Stimulated activated CD8-positive, alpha-beta memory T cell treated with anti-CD3 and anti-CD28 coated beads, Interleukin-2, amount 100 ng/mL, for 1 hour (primary cell): ENCODE results near the gene SRGAP2B.
"Not testable (repeated sequence)": the region's sequence is repeated elsewhere in the genome, so short reads cannot be mapped to it uniquely, and the experiment has no call there.

Source experiments
- DNase-seq, 2 donors: peaks; one replicate each; pipeline ENCODE4 v3.0.0-alpha.2; 2020; ENCODE audit warnings: low read depth in 2 of 2

Gene SRGAP2B

DNA sequence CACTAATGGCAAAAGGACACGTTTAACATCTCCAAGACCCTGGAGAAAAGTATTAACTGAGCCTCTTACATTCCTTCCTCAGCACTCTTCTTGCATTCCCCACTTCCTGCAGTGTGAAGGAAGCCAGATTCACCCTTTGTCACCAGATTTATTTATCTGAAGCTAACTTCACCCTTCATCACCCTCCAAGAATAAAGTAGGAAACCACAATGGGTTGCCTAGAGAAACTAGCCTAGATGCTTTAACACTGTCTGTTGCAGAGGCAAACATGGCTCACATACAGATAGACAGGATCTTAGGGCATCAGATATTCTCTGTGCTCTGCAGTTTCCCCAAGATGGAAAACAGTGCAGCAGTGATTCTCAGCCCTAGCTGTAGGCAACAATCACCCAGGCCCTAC is 147.6 kb downstream of the SRGAP2B start:
- not testable (repeated sequence) for DNase-seq

DNA sequence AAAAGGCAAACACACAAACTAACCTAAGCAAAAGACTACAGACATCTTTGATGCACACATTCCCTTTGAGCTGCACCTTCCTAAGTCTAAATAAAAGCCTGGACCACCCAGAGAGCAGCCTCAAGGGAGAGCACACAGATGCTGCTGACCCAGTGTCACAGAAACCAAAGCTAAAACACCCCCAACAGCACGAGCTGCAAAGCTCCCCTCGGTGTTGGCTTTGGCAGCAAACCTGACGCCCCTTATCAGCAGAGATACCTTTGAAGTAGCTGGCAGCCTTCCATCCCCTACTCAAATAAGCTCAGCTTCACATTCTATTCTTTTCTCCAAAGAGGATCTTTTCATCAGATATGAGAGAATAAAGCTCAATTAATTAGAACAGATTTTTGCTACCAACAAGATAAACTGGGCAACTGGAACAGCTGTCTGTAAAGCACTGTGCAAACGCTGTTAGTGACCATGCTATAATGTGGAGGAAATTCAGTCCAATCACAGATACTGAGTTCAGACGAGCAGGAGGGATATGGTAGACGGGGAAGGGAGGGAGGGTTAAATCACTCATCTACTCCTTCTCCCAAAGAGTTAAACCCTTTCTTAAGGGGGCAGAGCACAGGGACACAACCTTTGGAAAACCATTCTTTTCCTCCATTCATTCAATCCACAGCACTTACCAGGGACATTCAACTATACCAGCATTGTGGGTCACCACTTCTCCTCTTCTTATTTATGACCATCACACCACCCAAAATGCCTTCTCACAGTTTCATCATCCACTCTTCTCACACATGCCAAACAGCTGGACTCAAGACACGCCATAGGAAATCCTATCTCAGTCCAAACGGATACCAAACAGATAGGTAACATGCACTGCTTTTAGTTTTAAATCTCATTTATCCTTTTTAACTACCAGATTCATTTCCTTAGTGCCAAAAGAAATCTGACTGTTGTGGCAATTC is 148.3 kb downstream of the SRGAP2B start:
- DNase-seq = not testable (repeated sequence)

DNA sequence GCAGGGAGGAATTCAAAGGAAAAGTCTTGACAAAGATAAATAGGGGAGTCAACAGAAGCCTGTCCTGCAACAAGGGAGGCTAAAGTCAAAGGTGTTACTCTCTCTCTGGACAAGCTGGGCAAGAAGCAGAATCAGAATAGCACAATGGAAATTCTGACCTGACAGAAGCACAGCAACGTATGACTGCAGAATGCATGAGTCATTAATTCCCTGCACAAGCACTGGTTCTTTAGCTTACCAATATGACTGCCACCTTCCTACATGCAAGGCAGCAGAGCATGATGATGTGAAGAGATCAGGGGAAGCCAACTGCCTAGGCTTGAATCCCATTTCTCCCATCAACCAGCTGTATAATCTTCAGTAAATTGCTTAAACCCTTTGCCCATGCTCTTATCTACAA is 153.4 kb downstream of the SRGAP2B start:
- not testable (repeated sequence) for DNase-seq

DNA sequence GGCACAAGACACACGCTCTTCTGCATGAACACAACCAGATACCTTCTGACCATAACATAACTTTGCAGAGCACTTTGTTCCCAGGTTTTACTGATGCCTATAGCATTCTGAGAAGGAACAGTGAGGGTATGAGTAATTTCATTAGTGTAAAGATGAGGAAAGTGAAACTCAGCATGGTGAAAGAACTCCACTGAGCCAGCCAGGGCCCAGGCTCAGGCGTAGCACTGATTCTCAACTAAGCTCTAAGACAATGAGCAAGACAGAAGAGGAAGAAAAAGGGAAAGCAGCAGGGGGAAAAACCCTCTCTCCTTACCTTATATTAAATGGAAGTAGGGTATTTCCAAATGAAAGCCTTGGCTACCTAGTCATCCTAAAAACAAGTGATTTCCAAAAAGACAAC is 155.1 kb downstream of the SRGAP2B start:
- not testable (repeated sequence) for DNase-seq

DNA sequence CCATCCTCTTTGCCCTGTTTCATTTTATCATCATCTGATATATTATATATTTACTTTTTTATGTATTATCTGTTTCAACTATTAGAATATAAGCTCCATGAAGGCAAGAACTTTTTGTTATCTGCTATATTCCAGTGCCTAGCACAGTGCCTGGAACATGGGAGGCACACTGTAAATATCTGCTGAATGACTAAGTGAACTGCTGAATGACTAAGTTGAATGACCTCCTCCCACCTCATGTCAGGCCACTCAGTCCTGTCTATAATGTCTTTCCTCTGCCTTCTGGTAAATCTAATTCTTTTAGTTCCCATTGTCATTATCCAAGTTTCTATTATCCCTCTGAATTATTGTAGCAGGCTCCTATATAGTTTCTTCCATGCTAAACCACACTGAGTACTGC is 156.5 kb downstream of the SRGAP2B start:
- not testable (repeated sequence) for DNase-seq

DNA sequence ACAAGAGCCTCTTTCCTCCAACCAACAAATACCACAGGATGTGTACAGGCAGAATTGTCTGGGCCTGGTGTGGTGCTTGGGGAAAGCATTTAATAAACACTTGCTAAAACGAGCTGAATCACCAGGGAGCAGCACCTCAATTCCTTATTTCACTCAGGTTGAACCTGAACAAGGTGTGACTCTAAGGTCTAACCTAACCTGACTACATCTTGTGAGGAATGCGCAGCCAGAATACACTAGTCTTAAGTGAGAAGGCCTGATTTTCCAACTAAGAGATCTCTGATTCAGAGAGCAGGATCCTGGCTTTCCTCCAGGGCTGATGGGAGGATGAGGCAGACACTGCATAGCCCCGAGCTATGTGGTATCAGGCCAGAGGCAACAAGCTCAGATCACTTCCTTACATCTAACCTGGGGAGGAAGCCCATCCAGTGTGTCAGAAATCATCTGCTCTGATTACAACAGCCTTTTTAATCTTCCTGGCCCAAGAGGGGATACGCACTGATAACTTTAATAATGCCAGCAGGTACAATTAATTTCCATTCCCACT is 158.9 kb downstream of the SRGAP2B start:
- not testable (repeated sequence) for DNase-seq

DNA sequence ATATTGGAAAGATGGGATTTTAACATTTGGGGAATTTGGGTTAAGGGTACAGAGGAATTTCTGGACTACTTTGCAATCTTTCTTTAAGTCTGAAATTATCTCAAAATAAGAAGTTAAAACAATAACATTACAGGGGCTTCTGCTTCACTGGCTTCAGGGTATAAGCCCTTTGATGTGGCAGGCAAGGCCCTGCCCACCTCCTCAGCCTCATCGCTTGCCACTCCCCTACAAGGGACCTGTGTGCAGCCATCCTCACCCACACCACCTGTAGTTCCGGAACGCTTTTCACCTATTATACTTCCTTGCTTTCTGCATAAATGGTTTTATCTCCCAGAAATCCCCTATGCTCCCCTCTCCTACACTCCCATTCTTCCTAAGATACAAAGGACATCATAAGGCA is 159.8 kb downstream of the SRGAP2B start:
- not testable (repeated sequence) for DNase-seq

DNA sequence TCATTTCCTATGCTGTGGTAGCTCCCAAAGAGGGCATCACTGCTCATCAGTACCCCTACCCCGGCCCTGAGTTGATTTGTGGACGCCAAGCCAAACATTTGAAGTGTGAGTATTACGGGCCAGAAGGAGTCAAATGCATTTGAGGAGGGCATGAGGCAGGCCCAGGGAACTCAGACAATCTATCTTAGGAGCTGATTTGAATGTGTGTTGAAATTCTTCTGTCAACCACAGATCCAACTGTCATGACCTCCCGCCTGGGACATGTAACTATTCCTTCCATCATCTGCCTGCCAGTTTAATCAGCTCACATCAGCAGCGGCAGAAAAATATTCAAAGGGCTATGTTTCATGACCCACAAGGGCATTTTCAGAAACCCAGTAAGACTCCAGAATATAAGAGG is 162.1 kb downstream of the SRGAP2B start:
- DNase-seq = not testable (repeated sequence)

DNA sequence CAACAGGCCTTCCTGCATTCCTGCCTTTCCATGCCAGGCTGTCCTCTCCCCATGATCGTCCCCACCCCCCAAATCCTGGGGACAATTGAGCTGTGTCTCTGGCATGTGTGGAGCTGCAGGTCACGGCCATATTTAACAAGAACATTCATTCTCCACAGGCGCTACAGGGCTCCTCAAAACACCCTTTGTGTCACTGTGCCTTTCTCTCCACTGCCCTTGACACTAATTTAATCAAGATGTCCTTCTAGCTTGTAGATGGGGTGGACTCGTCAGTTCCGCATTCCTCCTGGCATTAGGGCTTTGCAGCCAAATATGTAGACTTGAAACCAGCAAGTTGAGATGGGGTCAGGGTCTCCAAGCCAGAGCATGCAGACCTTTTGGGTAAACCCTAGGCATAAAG is 163.0 kb downstream of the SRGAP2B start:
- not testable (repeated sequence) for DNase-seq

DNA sequence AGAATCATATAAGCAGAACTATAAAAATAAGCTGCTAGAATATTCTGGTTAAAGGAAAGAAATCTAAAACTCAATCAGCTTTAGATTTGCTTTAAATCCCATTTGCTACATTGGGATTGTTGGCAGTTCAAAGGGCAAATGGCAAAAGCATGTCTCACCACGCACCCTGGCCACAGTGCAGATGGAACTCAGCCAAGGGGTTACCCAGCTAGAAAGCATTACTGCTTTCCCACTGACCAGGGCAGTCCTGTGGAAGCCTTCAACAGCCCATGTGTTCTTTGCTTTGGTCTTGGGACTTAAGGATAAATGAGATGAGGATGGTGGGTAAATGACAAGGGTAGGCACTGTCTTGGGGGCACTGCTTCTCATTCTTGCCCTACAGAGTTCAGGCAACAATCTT is 163.6 kb downstream of the SRGAP2B start:
- DNase-seq = not testable (repeated sequence)

DNA sequence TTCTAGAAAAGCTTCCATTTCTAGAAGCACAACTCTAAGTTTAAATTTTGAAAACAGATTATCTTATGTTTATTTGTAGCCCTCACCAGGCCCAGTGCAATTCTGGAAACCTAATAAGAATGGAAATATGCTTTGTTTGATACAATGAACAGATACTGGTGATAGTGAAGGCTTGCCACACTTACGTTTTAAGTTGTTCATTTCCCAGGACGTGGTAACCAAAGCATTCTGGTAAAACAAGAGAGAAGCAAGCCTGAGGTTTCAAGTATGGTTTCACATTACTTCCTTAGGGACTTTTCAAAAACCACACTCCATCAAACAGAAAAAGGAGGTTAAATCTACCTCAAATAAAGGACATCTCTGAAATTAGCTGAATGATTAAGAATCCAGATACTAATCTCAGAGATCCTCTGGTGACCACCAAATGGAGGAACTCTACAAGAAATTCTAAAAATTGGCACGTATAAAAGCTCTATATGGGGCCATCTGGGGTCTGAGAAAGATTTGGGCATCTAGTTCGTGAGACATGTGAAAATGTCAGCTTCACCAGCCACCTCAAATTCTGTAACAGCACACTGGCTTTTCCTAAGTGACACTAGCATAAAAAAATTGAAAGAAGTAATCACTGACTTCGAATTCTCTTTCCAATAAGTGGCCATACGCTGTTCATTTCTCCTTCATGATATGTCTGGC is 164.9 kb downstream of the SRGAP2B start:
- not testable (repeated sequence) for DNase-seq

DNA sequence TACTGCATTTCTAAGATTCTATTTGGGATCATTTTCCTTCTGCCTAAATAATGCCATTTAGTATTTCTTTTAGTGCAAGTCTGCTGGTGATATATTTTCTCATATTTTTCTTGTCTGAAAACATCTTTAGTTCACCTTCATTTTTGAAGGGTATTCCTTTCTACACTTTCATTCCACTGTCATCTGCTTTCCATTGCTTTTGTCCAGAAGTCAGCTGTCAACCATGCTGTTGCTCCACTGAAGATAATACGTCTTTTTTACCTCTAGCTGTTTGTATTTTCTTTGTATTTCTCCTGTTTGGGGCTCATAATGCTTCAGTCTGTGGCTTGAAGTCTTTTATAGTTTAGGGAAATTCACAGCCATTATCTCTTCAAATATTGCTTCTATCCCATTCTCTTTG is 167.8 kb downstream of the SRGAP2B start:
- DNase-seq = not testable (repeated sequence)

DNA sequence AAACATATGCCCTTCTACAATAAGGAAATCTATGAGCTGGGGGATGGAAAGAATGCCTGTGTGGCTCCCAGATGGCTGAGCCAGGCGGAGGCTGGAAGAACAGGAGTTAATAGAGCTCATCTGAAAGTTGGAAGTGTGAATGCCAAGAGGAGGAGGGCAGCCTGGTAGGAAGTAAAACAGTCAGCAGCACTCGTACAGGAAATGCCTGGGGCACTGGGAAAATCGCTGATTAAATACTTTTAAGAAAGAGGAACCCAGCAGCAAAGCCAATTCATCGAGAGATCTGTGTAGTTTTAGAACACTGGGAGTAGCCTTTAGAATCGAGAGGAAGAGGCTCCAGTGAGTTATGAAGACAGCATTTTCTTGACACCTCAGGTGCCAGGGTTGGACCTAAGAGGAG is 171.5 kb downstream of the SRGAP2B start:
- not testable (repeated sequence) for DNase-seq

DNA sequence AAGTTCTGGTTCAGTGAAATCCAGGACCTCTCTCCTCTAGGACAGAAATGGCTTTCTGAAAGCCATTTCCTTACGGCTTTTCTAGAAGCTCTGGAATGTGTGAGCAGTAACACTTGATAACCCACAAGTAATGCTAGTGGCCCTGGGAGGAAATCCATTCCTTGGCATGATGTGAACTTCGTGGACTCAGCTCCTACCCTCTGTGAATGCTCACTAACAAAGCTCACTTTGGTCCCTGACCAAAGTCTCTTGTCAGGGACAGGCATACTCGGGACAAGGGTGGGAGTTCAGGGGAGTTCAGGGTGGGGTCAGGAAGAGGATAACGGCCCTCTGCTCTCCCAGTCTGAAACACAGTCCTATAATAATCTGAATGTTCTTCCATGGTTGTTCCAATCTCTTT is 172.3 kb downstream of the SRGAP2B start:
- DNase-seq = not testable (repeated sequence)

DNA sequence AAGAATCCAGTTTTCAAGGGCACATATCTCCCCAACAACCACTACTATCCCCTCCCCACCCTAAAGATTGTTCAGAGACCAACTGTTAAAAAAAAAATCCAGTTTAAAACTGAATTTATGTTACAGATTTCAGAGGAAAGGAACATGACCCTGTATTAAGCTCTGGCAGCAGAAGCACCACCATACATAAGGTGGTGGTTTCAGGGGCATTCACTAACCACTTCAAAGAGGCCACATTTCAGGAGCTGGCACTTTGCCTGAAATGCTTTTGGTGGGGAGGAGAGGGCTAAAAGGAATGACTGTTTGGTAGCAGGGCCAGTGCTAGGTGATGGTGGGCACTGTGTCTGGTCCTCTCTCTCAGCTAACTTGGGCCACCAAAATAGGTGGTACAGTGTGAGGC is 176.0 kb downstream of the SRGAP2B start:
- not testable (repeated sequence) for DNase-seq

DNA sequence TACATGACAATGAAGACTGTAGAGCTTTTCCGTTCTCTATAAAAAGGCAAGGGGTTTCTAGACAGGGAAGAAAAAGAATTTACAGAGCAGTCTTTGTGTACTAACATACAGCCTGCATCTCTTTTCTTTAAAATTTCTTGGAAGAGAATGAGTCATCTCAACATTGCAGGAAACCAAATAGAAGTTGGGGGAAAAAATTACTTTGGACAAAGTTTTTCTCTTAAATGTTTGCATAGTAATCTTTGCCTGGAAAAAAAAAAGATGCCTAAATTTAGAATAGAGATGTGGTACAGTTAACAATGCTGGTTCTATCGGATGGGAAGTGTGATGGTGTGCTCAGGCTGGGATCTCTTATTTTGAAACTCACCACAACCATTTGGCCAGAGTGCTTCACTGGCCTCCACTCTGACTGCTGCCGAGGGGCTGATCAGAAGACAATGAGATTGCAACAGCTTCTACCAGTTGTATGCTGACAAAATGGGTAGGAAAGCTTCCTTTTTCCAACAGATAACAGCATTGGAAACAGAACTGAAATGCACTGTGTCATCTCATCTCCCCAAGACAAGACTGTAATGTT is 177.0 kb downstream of the SRGAP2B start:
- not testable (repeated sequence) for DNase-seq

DNA sequence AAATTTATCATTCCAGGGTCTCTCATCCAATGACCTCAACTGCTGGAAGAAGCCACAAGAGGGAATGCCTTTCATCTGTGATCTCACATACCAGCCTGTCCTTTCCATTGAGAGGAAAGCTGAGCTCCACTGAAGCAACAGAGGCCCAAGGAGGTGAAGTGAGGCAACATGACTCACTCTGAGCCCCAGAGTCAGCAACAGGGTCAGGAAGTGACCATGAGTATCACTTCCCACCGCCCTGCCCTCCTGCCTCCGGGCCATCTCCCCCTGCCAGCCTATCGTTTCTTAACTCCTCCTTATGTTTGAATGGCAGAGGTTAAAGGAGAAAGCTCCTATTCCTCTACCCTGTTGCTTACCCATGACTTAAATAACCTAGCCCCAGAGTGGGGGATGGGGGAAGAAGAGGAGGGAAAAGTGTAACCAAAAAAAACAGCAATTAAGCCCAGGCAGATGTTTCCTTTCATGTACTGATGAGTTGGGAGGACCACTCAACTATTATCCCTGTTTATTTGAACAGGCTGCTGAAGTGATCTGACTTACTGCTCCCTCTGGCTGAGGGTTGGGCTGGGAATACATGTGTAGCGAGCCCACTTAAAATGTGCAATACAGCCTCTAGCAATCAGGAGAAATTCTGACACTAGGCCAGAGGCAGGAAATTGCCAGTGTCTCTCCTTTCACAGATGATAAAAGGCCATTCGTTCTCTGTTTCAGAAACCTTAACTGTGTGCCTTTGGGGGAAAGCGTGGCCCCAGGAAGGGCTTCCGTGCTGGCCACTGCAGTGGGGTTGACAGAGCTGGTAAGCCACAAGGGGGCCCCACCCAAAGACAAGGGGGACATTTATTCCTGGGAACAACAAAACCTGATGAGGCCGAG is 177.7 kb downstream of the SRGAP2B start:
- not testable (repeated sequence) for DNase-seq

DNA sequence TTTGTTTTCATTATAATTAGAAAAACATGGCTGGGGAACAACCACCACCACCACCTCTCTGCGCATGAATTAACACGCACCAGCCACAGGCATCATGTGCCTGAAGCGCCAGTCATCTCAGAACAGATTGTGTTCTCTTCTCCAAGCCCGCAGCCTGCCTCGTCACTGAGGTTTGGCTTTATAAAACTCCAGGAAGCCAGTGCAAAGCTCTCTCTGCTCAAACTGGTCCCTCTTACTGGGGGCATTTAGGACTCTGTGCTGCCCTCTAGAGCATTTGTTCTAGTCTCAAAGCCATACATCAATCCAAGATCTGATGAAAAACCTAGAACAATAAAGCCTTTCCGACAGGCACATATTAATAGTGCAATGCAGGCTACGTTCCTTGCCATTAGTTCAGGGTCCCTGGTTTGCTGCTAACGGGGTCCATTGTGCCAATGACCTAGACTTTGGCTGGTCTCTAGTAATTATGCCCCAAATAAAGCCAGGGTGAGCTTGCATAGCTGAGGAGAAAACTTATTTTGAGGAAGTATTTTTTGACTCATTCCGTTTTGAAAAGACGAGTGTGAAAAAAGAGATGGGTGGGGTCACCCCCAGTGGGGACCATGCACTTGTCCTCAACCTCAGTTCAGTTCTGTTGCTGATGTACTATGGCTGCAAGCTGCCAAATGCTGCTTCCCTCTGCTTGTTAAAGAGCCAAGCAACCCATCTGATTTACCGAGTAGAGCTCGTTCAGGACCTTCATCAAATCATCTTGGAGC is 181.0 kb downstream of the SRGAP2B start:
- DNase-seq = not testable (repeated sequence)

DNA sequence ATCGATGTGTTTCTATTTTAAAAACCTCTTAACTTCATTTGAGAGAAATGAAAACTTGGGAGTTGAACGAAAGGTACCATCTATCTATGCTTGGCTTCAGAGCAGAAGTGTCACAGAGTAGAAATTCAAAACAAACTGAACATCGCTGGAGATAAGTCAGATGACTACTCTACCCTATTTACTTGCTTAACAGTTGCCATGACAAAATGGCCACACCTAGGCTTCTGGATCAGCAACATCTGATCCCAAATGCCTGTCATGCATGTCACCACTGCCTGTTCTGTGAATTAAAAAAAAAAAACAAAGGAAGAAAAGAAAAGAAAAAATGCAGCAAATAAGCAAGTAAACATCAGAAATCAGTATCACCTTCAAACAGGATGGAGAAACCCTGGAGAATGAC is 181.7 kb downstream of the SRGAP2B start:
- DNase-seq = not testable (repeated sequence)

DNA sequence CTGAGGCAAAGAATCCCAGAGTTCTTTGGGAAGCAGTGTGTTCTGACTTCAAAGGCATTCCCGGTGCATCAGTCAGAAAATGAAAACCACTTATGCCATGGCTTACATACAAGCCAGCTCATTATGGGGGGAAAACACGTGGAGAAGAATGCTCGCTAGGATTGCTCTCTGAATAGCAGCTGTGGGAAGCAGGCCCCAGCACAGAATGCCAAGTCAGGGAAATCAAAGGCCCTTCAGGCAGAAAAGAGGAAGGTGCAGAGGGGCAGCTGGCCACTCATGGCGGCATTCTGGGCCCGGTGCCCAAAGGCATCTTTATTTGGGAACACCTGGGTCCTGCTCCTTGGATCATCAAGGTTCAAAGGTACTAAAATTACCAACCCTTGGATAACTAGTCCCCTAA is 184.4 kb downstream of the SRGAP2B start:
- DNase-seq = not testable (repeated sequence)
